DOHH2 (cell line): Measurements from ENCODE around the gene CLDND1.

Source experiments
- H3F3A ChIP-seq: fragments of 200-600 bp; sonication (generic), shearing (Covaris generic); 2 replicates; pipeline ENCODE4 v1.6.0; 2016; ENCODE audit warnings: antibody characterized with exemption, mild to moderate bottlenecking; ENCODE audit not compliant: control insufficient read depth, insufficient read depth
- H3K27ac ChIP-seq: fragments of 200-600 bp; sonication (generic); 2 replicates; pipeline ENCODE4 v1.5.1; 2014; ENCODE audit warnings: low read depth, mild to moderate bottlenecking, low read length, moderate library complexity
- H3K27me3 ChIP-seq: fragments of 200-600 bp; sonication (generic); 2 replicates; pipeline ENCODE4 v1.6.1; 2014; ENCODE audit warnings: mild to moderate bottlenecking, low read length, mixed read lengths; ENCODE audit not compliant: control insufficient read depth
- H3K36me3 ChIP-seq: fragments of 200-600 bp; sonication (generic); 2 replicates; pipeline ENCODE4 v1.6.1; 2014; ENCODE audit warnings: mild to moderate bottlenecking, low read length, moderate library complexity, mixed read lengths; ENCODE audit not compliant: control insufficient read depth
- H3K4me1 ChIP-seq: fragments of 200-600 bp; sonication (generic); 2 replicates; pipeline ENCODE4 v1.6.1; 2014; ENCODE audit warnings: mild to moderate bottlenecking, low read length, mixed read lengths; ENCODE audit not compliant: control insufficient read depth
- H3K4me2 ChIP-seq: fragments of 200-600 bp; sonication (generic); 2 replicates; pipeline ENCODE4 v1.6.0; 2014; ENCODE audit warnings: mild to moderate bottlenecking, low read length, moderate library complexity
- H3K4me3 ChIP-seq: fragments of 200-600 bp; sonication (generic); 2 replicates; pipeline ENCODE4 v1.5.1; 2014; ENCODE audit warnings: mild to moderate bottlenecking, low read length, mixed read lengths
- H3K79me2 ChIP-seq: fragments of 200-600 bp; sonication (generic); 2 replicates; pipeline ENCODE4 v1.6.1; 2014; ENCODE audit warnings: mild to moderate bottlenecking, low read length, mixed read lengths; ENCODE audit not compliant: control insufficient read depth
- H3K9me2 ChIP-seq: fragments of 200-600 bp; sonication (generic); replicated peaks from 2 replicates; pipeline ENCODE4 v1.6.1; 2014; ENCODE audit warnings: mild to moderate bottlenecking, low read length, mixed read lengths; ENCODE audit not compliant: control insufficient read depth
- H3K9me3 ChIP-seq: fragments of 200-600 bp; sonication (generic); 2 replicates; pipeline ENCODE4 v1.6.1; 2014; ENCODE audit warnings: antibody characterized with exemption, low read length, mixed read lengths; ENCODE audit not compliant: control insufficient read depth, insufficient read depth
- H4K20me1 ChIP-seq: fragments of 200-600 bp; sonication (generic); 2 replicates; pipeline ENCODE4 v1.6.0; 2014; ENCODE audit warnings: low read depth, mild to moderate bottlenecking, antibody characterized with exemption, low read length, moderate library complexity; ENCODE audit not compliant: control insufficient read depth, insufficient read depth
- CTCF ChIP-seq: fragments of 200-600 bp; sonication (generic); IDR thresholded peaks from one replicate; pipeline ENCODE4 v1.5.1; 2014; ENCODE audit warnings: antibody characterized with exemption, mild to moderate bottlenecking, low read depth, low read length; ENCODE audit not compliant: poor library complexity, severe bottlenecking
- EZH2phosphoT487 ChIP-seq: fragments of 200-600 bp; sonication (generic); IDR thresholded peaks from 2 replicates; pipeline ENCODE4 v1.6.1; 2017; ENCODE audit warnings: borderline replicate concordance, mild to moderate bottlenecking, antibody characterized with exemption, low read length, moderate library complexity, mixed read lengths

CLDND1 gene

DNA sequence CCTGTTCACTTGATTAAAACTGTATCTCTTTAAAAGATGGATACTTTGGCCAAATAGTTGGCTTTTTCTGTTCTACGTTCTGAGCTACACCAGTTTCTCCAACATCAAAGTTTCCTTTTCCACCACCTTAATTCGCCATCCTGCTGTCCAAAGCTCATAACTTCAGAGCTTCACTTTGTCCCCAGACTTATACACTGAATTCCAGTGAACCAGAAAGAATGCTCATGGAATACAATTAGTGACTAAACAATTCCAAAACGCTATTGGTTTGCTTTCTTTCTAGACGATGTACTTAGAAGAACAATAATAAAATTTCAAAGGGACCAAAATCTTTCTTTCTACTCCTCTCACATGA, 32.3 kb upstream of the CLDND1 start:
- Histone ChIP-seq H3K27ac (no peak overlapping the region), H3K27me3 (no peaks in the 10 kb centered on the region), H3K36me3 (no peaks in the 10 kb centered on the region), H3K79me2 (no peaks in the 10 kb centered on the region), H3F3A (no peaks in the 10 kb centered on the region), H4K20me1 (no peaks in the 10 kb centered on the region), H3K9me3 (no peaks in the 10 kb centered on the region), H3K4me2 (no peak overlapping the region), H3K4me1 (peaks cover 70% of the 10 kb centered on the region), H3K9me2 (no peaks in the 10 kb centered on the region), H3K4me3 (no peak overlapping the region)
- TF ChIP-seq EZH2phosphoT487, result no peak
- TF ChIP-seq CTCF, result no peak

- no peaks in the 10 kb centered on the region for H3F3A ChIP-seq
- no peaks in the 10 kb centered on the region for H3K27me3 ChIP-seq
- no peak overlapping the region for H3K4me2 ChIP-seq
- no peaks in the 10 kb centered on the region for H3K9me2 ChIP-seq
- H3K27ac ChIP-seq, result no peak overlapping the region
- H3K79me2 ChIP-seq, result no peaks in the 10 kb centered on the region
- TF ChIP-seq CTCF (no peak), EZH2phosphoT487 (no peak)
- peaks cover 70% of the 10 kb centered on the region for H3K4me1 ChIP-seq
- H3K9me3 ChIP-seq, result no peaks in the 10 kb centered on the region
- H3K36me3 ChIP-seq, result no peaks in the 10 kb centered on the region
- no peaks in the 10 kb centered on the region for H4K20me1 ChIP-seq
- H3K4me3 ChIP-seq, result no peak overlapping the region
These were observed 31.9 kb upstream of the CLDND1 start for GRCh38 chr3:98554580-98554979.

GRCh38 chr3:98553753-98554152, 31.1 kb upstream of the CLDND1 start:
- H3K27ac ChIP-seq, result no peak overlapping the region
- no peaks in the 10 kb centered on the region for H3K36me3 ChIP-seq
- no peaks in the 10 kb centered on the region for H4K20me1 ChIP-seq
- H3K27me3 ChIP-seq, result no peaks in the 10 kb centered on the region
- H3K9me2 ChIP-seq, result no peaks in the 10 kb centered on the region
- H3K4me3 ChIP-seq, result 0 out of 2 replicates have a peak overlapping the region, but pooled peaks have one; percentile 2
- H3F3A ChIP-seq, result no peaks in the 10 kb centered on the region
- TF ChIP-seq EZH2phosphoT487, result no peak
- TF ChIP-seq CTCF, result no peak
- no peaks in the 10 kb centered on the region for H3K79me2 ChIP-seq
- peak overlapping the region; percentile 27 for H3K4me2 ChIP-seq
- H3K9me3 ChIP-seq, result no peaks in the 10 kb centered on the region
- H3K4me1 ChIP-seq, result peaks cover 71% of the 10 kb centered on the region
